GM12878 (cell line): ENCODE data around the gene NPFFR2. TPM values are rescaled to one million over a fixed set of nuclear protein-coding genes. Genes with fewer than 3 reads are reported as not detected.

Experiments
- ATAC-seq: fragments of 200-7000 bp; cut with Tn5 transposase; 3 replicates; pipeline ENCODE4 v1.9.1; 2020; ENCODE audit warnings: mild to moderate bottlenecking, moderate library complexity
- BruUV-seq: library from RNA; stranded (reverse); fragments of 400-500 nt; replicated peaks from 2 replicates; lab custom pipeline; 2021; lab: Mats Ljungman, UMichigan
- CTCF ChIA-PET: fragments of 300-600 bp; sonication (Branson Sonifier 250); formaldehyde crosslinking; extraction: SDS; loops from one replicate; lab custom pipeline; 2021; ENCODE audit warnings: inconsistent platforms; lab: Yijun Ruan, JAX
- POLR2A ChIA-PET: fragments of 350-600 bp; formaldehyde crosslinking; extraction: SDS; loops from one replicate; lab custom pipeline; 2021; ENCODE audit warnings: inconsistent platforms; lab: Charles Lee
- RAD21 ChIA-PET: fragments of 300-600 bp; sonication (Branson Sonifier 250); formaldehyde crosslinking; loops from one replicate; lab custom pipeline; 2023; ENCODE audit warnings: antibody characterized with exemption; ENCODE audit not compliant: unreplicated experiment; lab: Charles Lee
- SMC1A ChIA-PET: fragments of 300-600 bp; sonication (Branson Sonifier 250); formaldehyde crosslinking; loops from one replicate; lab custom pipeline; 2023; ENCODE audit not compliant: unreplicated experiment, uncharacterized antibody; lab: Charles Lee
- DNase-seq: peaks from one replicate; pipeline ENCODE4 v3.0.0-alpha.2; 2011; ENCODE audit warnings: low read depth, low spot score
- FAIRE-seq: peaks from 3 replicates; lab custom pipeline; 2011; peaks lifted over from hg19 to GRCh38; lab: Jason Lieb, UNC
- H2AFZ ChIP-seq: 2 replicates; pipeline ENCODE4 v1.6.0; 2011; ENCODE audit warnings: low read depth, low read length, control low read depth; ENCODE audit not compliant: control insufficient read depth
- H3K27ac ChIP-seq: 2 replicates; pipeline ENCODE4 v1.5.1; 2011; ENCODE audit warnings: control low read depth; ENCODE audit not compliant: control insufficient read depth, insufficient read depth
- H3K27me3 ChIP-seq, 2 experiments: replicated peaks in 1 of 2; 2 replicates each; pipeline versions ENCODE4 v1.6.0 to v1.6.1; 2011; ENCODE audit warnings: low read length in 1 of 2; ENCODE audit not compliant: control insufficient read depth in 2 of 2, insufficient read depth in 2 of 2
- H3K36me3 ChIP-seq, 2 experiments: 2 replicates each; pipeline ENCODE4 v1.5.1; 2011; ENCODE audit warnings: low read length in 1 of 2; ENCODE audit not compliant: control insufficient read depth in 2 of 2, insufficient read depth in 2 of 2
- H3K4me1 ChIP-seq: 2 replicates; pipeline ENCODE4 v1.6.1; 2011; ENCODE audit warnings: mild to moderate bottlenecking, low read length, moderate library complexity, mixed read lengths; ENCODE audit not compliant: control insufficient read depth, insufficient read depth
- H3K4me2 ChIP-seq: 2 replicates; pipeline ENCODE4 v1.6.0; 2011; ENCODE audit warnings: control low read depth; ENCODE audit not compliant: control insufficient read depth, insufficient read depth
- H3K4me3 ChIP-seq: fragments of 200-600 bp; sonication (generic); 2 replicates; pipeline ENCODE4 v1.5.1; 2016
- H3K79me2 ChIP-seq: 2 replicates; pipeline ENCODE4 v1.6.0; 2011; ENCODE audit warnings: low read length; ENCODE audit not compliant: control insufficient read depth, insufficient read depth
- H3K9ac ChIP-seq: 2 replicates; pipeline ENCODE4 v1.8.0; 2011; ENCODE audit warnings: low read length, control low read depth, mixed read lengths; ENCODE audit not compliant: control insufficient read depth, insufficient read depth
- H3K9me3 ChIP-seq: replicated peaks from 3 replicates; pipeline ENCODE4 v1.5.1; 2011; ENCODE audit warnings: mild to moderate bottlenecking, low read length; ENCODE audit not compliant: control insufficient read depth, insufficient read depth
- H4K20me1 ChIP-seq: 2 replicates; pipeline ENCODE4 v1.6.0; 2011; ENCODE audit not compliant: control insufficient read depth, insufficient read depth
- BACH1 ChIP-seq: fragments of 450-650 bp; IDR thresholded peaks from 2 replicates; pipeline ENCODE4 v1.6.1; 2017; ENCODE audit warnings: mild to moderate bottlenecking, borderline replicate concordance
- CHD4 ChIP-seq: fragments of 200-600 bp; sonication (generic); IDR thresholded peaks from 2 replicates; pipeline ENCODE4 v1.6.1; 2016; ENCODE audit warnings: mild to moderate bottlenecking
- HDGF ChIP-seq: fragments of 450-650 bp; IDR thresholded peaks from 2 replicates; pipeline ENCODE4 v1.6.1; 2016; ENCODE audit warnings: antibody characterized with exemption
- JUNB ChIP-seq: IDR thresholded peaks from 2 replicates; pipeline ENCODE4 v1.6.1; 2016; ENCODE audit warnings: antibody characterized with exemption, mild to moderate bottlenecking
- MEF2B ChIP-seq: fragments of 450-650 bp; IDR thresholded peaks from 2 replicates; pipeline ENCODE4 v1.6.1; 2018; ENCODE audit warnings: mild to moderate bottlenecking, moderate library complexity; ENCODE audit not compliant: partially characterized antibody, poor library complexity, severe bottlenecking
- NR2F1 ChIP-seq: fragments of 450-650 bp; conservative IDR thresholded peaks from 2 replicates; pipeline ENCODE4 v1.6.1; 2017; ENCODE audit warnings: mild to moderate bottlenecking
- RBBP5 ChIP-seq: fragments of 200-600 bp; sonication (generic); conservative IDR thresholded peaks from 2 replicates; pipeline ENCODE4 v1.6.1; 2016
- RCOR1 ChIP-seq: conservative IDR thresholded peaks from 2 replicates; pipeline ENCODE4 v1.6.1; 2012; ENCODE audit warnings: low read depth, low read length, improper control_type of control experiment
- SMAD1 ChIP-seq: fragments of 450-650 bp; IDR thresholded peaks from 2 replicates; pipeline ENCODE4 v1.6.1; 2018; ENCODE audit warnings: mild to moderate bottlenecking, low read depth; ENCODE audit not compliant: partially characterized antibody
- SPI1 ChIP-seq: IDR thresholded peaks from 2 replicates; pipeline ENCODE4 v1.6.1; 2011; ENCODE audit warnings: low read depth, mild to moderate bottlenecking, low read length, moderate library complexity, borderline replicate concordance; ENCODE audit not compliant: insufficient read depth
- TCF12 ChIP-seq: IDR thresholded peaks from 2 replicates; pipeline ENCODE4 v1.6.1; 2011; ENCODE audit warnings: low read depth, mild to moderate bottlenecking, low read length
- YY1 ChIP-seq: IDR thresholded peaks from 2 replicates; pipeline ENCODE4 v1.6.1; 2011; ENCODE audit warnings: low read depth, mild to moderate bottlenecking, low read length
- WGBS: methylation state at CpG from one replicate; pipeline ENCODE4 v1.1.6; 2016; ENCODE audit warnings: low lambda C conversion rate; ENCODE audit not compliant: insufficient replicate concordance, insufficient coverage; ENCODE audit errors: missing lambda C conversion rate; 5-methylcytosine and 5-hydroxymethylcytosine counted together
- in situ Hi-C: fragments of 300-500 bp; cut with MboI; formaldehyde crosslinking; loops from 9 replicates; pipeline ENCODE4 v1.14.3; 2018; ENCODE audit warnings: mixed read lengths
- intact Hi-C: fragments of 100-400 bp; cut with micrococcal nuclease; formaldehyde crosslinking; loops from one replicate; pipeline ENCODE4 v1.14.2; 2022; ENCODE audit not compliant: unreplicated experiment
- polyA plus RNA-seq, 11 experiments: library from polyadenylated mRNA; depleted of rRNA in 4 of 11; unstranded in 6 of 11; stranded (reverse) in 5 of 11; fragments of >200 nt; fragmentation: Nextera tagmentation in 4 of 11; fragmentation: Illumina TruSeq in 1 of 11; extraction: Ambion mirVana in 4 of 11; extraction: Trizol in 1 of 11; gene quantifications; 1 replicate in 1 of 11; 2 replicates in 10 of 11; pipeline versions ENCODE4 v1.2.1 to v1.2.3, GENCODE V29; 2011 to 2016; ENCODE audit warnings: inconsistent platforms in 2 of 11, missing spikeins in 2 of 11, low read depth in 1 of 11
- total RNA-seq, 4 experiments: library from RNA; depleted of rRNA in 3 of 4; stranded (reverse); fragments of >200 nt in 3 of 4; fragmentation: Illumina TruSeq in 1 of 4; extraction: Trizol in 1 of 4; gene quantifications; 2 replicates each; pipeline versions ENCODE4 v1.2.1 to v1.2.3, GENCODE V29; 2013 to 2021
- TF ChIP-seq, protein P1 (sequence below): IDR thresholded peaks from 2 replicates; pipeline ENCODE4 v1.6.1; 2011; ENCODE audit warnings: low read depth, mild to moderate bottlenecking, low read length, moderate library complexity, borderline replicate concordance; ENCODE audit errors: extremely low read depth
- TF ChIP-seq, protein P2 (sequence below): fragments of 450-650 bp; IDR thresholded peaks from 2 replicates; pipeline ENCODE4 v1.6.1; 2014; ENCODE audit warnings: mild to moderate bottlenecking
- TF ChIP-seq, protein P3 (sequence below): IDR thresholded peaks from 2 replicates; pipeline ENCODE4 v1.6.1; 2012; ENCODE audit warnings: low read depth, low read length, improper control_type of control experiment
- TF ChIP-seq, protein P4 (sequence below): fragments of 450-650 bp; IDR thresholded peaks from 2 replicates; pipeline ENCODE4 v1.6.1; 2016; ENCODE audit warnings: mild to moderate bottlenecking, moderate library complexity, borderline replicate concordance
- TF ChIP-seq, protein P5 (sequence below): fragments of 150-350 bp; IDR thresholded peaks from 2 replicates; pipeline ENCODE4 v1.6.1; 2014; ENCODE audit warnings: mild to moderate bottlenecking, low read depth, low read length

NPFFR2 gene
- total and polyA plus RNA-seq, 10 of the 15 experiments (the other 5 are each of a cell fraction or from before 2014, with no cell fraction given) = not detected

DNA sequence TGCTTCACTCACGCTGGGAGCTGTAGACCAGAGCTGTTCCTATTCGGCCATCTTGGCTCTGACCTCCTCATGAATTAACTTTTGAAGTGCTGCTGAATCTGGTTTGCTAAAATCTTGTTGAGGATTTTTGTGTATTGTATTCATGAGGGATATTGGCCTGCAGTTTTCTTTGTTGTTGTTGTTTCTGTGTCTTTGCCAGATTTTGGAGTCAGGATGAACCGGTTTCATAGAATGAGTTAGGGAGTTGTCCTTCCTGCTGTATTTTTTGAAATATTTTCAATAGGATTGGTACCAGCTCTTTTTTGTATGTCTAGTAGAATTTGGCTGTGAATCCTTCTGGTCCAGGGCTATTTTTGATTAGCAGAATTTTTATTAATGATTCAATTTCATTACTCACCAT is 138.1 kb downstream of the NPFFR2 start:
- ChIA-PET SMC1A (no interaction called here), CTCF (no interaction called here)
- ATAC-seq = no peak
- Histone ChIP-seq H3K27me3 (no peaks in the 10 kb centered on the region), H3K4me1 (no peaks in the 10 kb centered on the region), H3K4me3 (no peak overlapping the region), H3K36me3 (no peaks in the 10 kb centered on the region), H3K4me2 (no peak overlapping the region)
- in situ Hi-C loops = no loop called here
- no TSS peak for BruUV-seq
- TF ChIP-seq RCOR1 = no peak
- no peak for TF ChIP-seq NR2F1
- no peak for TF ChIP-seq RBBP5
- TF ChIP-seq, protein P1, sequence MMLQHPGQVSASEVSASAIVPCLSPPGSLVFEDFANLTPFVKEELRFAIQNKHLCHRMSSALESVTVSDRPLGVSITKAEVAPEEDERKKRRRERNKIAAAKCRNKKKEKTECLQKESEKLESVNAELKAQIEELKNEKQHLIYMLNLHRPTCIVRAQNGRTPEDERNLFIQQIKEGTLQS = no peak
- no peak for TF ChIP-seq YY1
- TF ChIP-seq JUNB = no peak
- no peak for TF ChIP-seq TCF12
- TF ChIP-seq SPI1 = no peak
- TF ChIP-seq, protein P2, sequence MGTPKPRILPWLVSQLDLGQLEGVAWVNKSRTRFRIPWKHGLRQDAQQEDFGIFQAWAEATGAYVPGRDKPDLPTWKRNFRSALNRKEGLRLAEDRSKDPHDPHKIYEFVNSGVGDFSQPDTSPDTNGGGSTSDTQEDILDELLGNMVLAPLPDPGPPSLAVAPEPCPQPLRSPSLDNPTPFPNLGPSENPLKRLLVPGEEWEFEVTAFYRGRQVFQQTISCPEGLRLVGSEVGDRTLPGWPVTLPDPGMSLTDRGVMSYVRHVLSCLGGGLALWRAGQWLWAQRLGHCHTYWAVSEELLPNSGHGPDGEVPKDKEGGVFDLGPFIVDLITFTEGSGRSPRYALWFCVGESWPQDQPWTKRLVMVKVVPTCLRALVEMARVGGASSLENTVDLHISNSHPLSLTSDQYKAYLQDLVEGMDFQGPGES = no peak
- TF ChIP-seq, protein P3, sequence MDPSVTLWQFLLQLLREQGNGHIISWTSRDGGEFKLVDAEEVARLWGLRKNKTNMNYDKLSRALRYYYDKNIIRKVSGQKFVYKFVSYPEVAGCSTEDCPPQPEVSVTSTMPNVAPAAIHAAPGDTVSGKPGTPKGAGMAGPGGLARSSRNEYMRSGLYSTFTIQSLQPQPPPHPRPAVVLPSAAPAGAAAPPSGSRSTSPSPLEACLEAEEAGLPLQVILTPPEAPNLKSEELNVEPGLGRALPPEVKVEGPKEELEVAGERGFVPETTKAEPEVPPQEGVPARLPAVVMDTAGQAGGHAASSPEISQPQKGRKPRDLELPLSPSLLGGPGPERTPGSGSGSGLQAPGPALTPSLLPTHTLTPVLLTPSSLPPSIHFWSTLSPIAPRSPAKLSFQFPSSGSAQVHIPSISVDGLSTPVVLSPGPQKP = no peak
- TF ChIP-seq CHD4 = no peak
- no peak for TF ChIP-seq BACH1
- no peak for TF ChIP-seq SMAD1
- TF ChIP-seq, protein P4, sequence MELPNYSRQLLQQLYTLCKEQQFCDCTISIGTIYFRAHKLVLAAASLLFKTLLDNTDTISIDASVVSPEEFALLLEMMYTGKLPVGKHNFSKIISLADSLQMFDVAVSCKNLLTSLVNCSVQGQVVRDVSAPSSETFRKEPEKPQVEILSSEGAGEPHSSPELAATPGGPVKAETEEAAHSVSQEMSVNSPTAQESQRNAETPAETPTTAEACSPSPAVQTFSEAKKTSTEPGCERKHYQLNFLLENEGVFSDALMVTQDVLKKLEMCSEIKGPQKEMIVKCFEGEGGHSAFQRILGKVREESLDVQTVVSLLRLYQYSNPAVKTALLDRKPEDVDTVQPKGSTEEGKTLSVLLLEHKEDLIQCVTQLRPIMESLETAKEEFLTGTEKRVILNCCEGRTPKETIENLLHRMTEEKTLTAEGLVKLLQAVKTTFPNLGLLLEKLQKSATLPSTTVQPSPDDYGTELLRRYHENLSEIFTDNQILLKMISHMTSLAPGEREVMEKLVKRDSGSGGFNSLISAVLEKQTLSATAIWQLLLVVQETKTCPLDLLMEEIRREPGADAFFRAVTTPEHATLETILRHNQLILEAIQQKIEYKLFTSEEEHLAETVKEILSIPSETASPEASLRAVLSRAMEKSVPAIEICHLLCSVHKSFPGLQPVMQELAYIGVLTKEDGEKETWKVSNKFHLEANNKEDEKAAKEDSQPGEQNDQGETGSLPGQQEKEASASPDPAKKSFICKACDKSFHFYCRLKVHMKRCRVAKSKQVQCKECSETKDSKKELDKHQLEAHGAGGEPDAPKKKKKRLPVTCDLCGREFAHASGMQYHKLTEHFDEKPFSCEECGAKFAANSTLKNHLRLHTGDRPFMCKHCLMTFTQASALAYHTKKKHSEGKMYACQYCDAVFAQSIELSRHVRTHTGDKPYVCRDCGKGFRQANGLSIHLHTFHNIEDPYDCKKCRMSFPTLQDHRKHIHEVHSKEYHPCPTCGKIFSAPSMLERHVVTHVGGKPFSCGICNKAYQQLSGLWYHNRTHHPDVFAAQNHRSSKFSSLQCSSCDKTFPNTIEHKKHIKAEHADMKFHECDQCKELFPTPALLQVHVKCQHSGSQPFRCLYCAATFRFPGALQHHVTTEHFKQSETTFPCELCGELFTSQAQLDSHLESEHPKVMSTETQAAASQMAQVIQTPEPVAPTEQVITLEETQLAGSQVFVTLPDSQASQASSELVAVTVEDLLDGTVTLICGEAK = no peak
- TF ChIP-seq, protein P5, sequence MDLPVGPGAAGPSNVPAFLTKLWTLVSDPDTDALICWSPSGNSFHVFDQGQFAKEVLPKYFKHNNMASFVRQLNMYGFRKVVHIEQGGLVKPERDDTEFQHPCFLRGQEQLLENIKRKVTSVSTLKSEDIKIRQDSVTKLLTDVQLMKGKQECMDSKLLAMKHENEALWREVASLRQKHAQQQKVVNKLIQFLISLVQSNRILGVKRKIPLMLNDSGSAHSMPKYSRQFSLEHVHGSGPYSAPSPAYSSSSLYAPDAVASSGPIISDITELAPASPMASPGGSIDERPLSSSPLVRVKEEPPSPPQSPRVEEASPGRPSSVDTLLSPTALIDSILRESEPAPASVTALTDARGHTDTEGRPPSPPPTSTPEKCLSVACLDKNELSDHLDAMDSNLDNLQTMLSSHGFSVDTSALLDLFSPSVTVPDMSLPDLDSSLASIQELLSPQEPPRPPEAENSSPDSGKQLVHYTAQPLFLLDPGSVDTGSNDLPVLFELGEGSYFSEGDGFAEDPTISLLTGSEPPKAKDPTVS = no peak
- no peak for TF ChIP-seq MEF2B
- no peak for TF ChIP-seq HDGF
- TF ChIP-seq, all 136 proteins: peak for 0
- ChIA-PET POLR2A (no interaction called here), RAD21 (no interaction called here)
- 22% methylated on average over 3 of the region's 3 CpGs for WGBS
- Histone ChIP-seq H3K9ac (no peak overlapping the region), H4K20me1 (no peaks in the 10 kb centered on the region), H3K79me2 (no peaks in the 10 kb centered on the region), H3K9me3 (no peaks in the 10 kb centered on the region), H3K27ac (no peak overlapping the region), H2AFZ (no peak overlapping the region)
- FAIRE-seq (no peak), DNase-seq (no peak)
- intact Hi-C loops = no loop called here
